Keratinocyte (primary cell): ENCODE measurements around the gene LRRN3. TPM values are rescaled to one million over a fixed set of nuclear protein-coding genes. Genes with fewer than 3 reads are reported as not detected.

ENCODE experiments used
- DNase-seq: peaks from one replicate; pipeline ENCODE4 v3.0.0-alpha.2; 2011; ENCODE audit warnings: low read depth, missing footprints, low spot score
- FAIRE-seq: peaks from 2 replicates; lab custom pipeline; 2011; peaks lifted over from hg19 to GRCh38; lab: Jason Lieb, UNC
- H2AFZ ChIP-seq: 2 replicates; pipeline ENCODE4 v1.6.0; 2012; ENCODE audit warnings: low read length, control low read depth, inconsistent platforms; ENCODE audit not compliant: control insufficient read depth
- H3K27ac ChIP-seq: 2 replicates; pipeline ENCODE4 v1.5.1; 2011; ENCODE audit warnings: low read length; ENCODE audit not compliant: control insufficient read depth, insufficient read depth
- H3K27me3 ChIP-seq: 3 replicates; pipeline ENCODE4 v1.6.0; 2011; ENCODE audit warnings: low read length; ENCODE audit not compliant: control insufficient read depth, insufficient read depth; ENCODE audit errors: extremely low read depth
- H3K36me3 ChIP-seq, 2 experiments: 2 replicates in 1 of 2; 3 replicates in 1 of 2; pipeline ENCODE4 v1.5.1; 2011; ENCODE audit warnings: low read length in 2 of 2, mild to moderate bottlenecking in 1 of 2; ENCODE audit not compliant: control insufficient read depth in 2 of 2, insufficient read depth in 2 of 2; ENCODE audit errors: extremely low read depth in 1 of 2
- H3K4me1 ChIP-seq: 3 replicates; pipeline ENCODE4 v1.5.1; 2011; ENCODE audit warnings: low read length; ENCODE audit not compliant: control insufficient read depth, insufficient read depth; ENCODE audit errors: extremely low read depth
- H3K4me2 ChIP-seq: 3 replicates; pipeline ENCODE4 v1.6.0; 2011; ENCODE audit warnings: low read depth, low read length; ENCODE audit not compliant: control insufficient read depth, insufficient read depth; ENCODE audit errors: extremely low read depth
- H3K4me3 ChIP-seq, 3 experiments: fragments of 200-600 bp in 1 of 3; sonication (generic) in 1 of 3; 2 replicates in 2 of 3; 3 replicates in 1 of 3; pipeline ENCODE4 v1.5.1; 2011 to 2016; ENCODE audit warnings: low read length in 3 of 3, mild to moderate bottlenecking in 3 of 3, control low read depth in 2 of 3, inconsistent platforms in 1 of 3, low read depth in 1 of 3, mixed read lengths in 1 of 3, mixed run types in 1 of 3, moderate library complexity in 1 of 3; ENCODE audit not compliant: control insufficient read depth in 2 of 3, insufficient read depth in 2 of 3; ENCODE audit errors: extremely low read depth in 1 of 3
- H3K79me2 ChIP-seq: 2 replicates; pipeline ENCODE4 v1.6.0; 2012; ENCODE audit warnings: low read length; ENCODE audit not compliant: control insufficient read depth, insufficient read depth
- H3K9ac ChIP-seq: 3 replicates; pipeline ENCODE4 v1.6.0; 2011; ENCODE audit warnings: low read length; ENCODE audit not compliant: control insufficient read depth, insufficient read depth; ENCODE audit errors: extremely low read depth
- H3K9me1 ChIP-seq: 3 replicates; pipeline ENCODE4 v1.6.0; 2011; ENCODE audit warnings: low read length; ENCODE audit not compliant: control insufficient read depth, insufficient read depth; ENCODE audit errors: extremely low read depth
- H3K9me3 ChIP-seq: 2 replicates; pipeline ENCODE4 v1.5.1; 2012; ENCODE audit warnings: low read depth, low read length; ENCODE audit not compliant: control insufficient read depth
- H4K20me1 ChIP-seq: 3 replicates; pipeline ENCODE4 v1.6.0; 2011; ENCODE audit warnings: low read length; ENCODE audit not compliant: control insufficient read depth, insufficient read depth; ENCODE audit errors: extremely low read depth
- EZH2 ChIP-seq: IDR thresholded peaks from one replicate; pipeline ENCODE4 v1.6.1; 2012; ENCODE audit warnings: inconsistent platforms, mild to moderate bottlenecking, low read length, moderate library complexity
- dilution Hi-C: fragments of 300-500 bp; cut with MboI; formaldehyde crosslinking; loops from one replicate; pipeline ENCODE4 v1.7.0; 2020; ENCODE audit warnings: low sequenced_read_pairs; ENCODE audit not compliant: extremely low pct_ligation_motif_present
- polyA plus RNA-seq, 5 experiments: library from polyadenylated mRNA; depleted of rRNA in 3 of 5; stranded (reverse) in 3 of 5; stranded (forward) in 1 of 5; unstranded in 1 of 5; fragments of >200 nt; gene quantifications; 1 replicate in 1 of 5; 2 replicates in 3 of 5; 3 replicates in 1 of 5; pipeline versions ENCODE4 v1.2.1 to v1.2.3, GENCODE V29; 2011 to 2012; ENCODE audit warnings: missing spikeins in 2 of 5, low read depth in 1 of 5, low replicate concordance in 1 of 5
- TF ChIP-seq, protein P1 (sequence below), 3 experiments: IDR thresholded peaks in 1 of 3; conservative IDR thresholded peaks in 1 of 3; optimal IDR thresholded peaks in 1 of 3; 2 replicates in 2 of 3; 3 replicates in 1 of 3; pipeline versions ENCODE3 to v1.5.1; 2011; ENCODE audit warnings: low read length in 3 of 3, mild to moderate bottlenecking in 3 of 3, moderate library complexity in 2 of 3, control low read depth in 1 of 3, inconsistent platforms in 1 of 3; ENCODE audit not compliant: insufficient read depth in 2 of 3; ENCODE audit errors: extremely low read depth in 1 of 3

Gene LRRN3
- polyA plus RNA-seq, 1 donor (not counting 4 experiments of a cell fraction or from before 2014, with no cell fraction given) = not detected

- dilution Hi-C loops = no loop called here
- no peak overlapping the region for H3K4me2 ChIP-seq
- no peaks in the 10 kb centered on the region for H3K36me3 ChIP-seq
- H3K79me2 ChIP-seq = no peaks in the 10 kb centered on the region
- FAIRE-seq = no peak
- no peak for DNase-seq
- no peak overlapping the region for H3K9ac ChIP-seq
- no peak overlapping the region for H3K27ac ChIP-seq
- no peaks in the 10 kb centered on the region for H3K9me3 ChIP-seq
- TF ChIP-seq EZH2 = no peak
- TF ChIP-seq, protein P1, sequence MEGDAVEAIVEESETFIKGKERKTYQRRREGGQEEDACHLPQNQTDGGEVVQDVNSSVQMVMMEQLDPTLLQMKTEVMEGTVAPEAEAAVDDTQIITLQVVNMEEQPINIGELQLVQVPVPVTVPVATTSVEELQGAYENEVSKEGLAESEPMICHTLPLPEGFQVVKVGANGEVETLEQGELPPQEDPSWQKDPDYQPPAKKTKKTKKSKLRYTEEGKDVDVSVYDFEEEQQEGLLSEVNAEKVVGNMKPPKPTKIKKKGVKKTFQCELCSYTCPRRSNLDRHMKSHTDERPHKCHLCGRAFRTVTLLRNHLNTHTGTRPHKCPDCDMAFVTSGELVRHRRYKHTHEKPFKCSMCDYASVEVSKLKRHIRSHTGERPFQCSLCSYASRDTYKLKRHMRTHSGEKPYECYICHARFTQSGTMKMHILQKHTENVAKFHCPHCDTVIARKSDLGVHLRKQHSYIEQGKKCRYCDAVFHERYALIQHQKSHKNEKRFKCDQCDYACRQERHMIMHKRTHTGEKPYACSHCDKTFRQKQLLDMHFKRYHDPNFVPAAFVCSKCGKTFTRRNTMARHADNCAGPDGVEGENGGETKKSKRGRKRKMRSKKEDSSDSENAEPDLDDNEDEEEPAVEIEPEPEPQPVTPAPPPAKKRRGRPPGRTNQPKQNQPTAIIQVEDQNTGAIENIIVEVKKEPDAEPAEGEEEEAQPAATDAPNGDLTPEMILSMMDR (optimal IDR thresholded peaks at IDR 0.05 in 1 of 3, IDR thresholded peaks at IDR 0.05 in 1 of 3, conservative IDR thresholded peaks at IDR 0.05 in 1 of 3; ENCODE audit: extremely low read depth in 1 of 3, insufficient read depth in 2 of 3, low read length in 3 of 3) = no peak
- H3K27me3 ChIP-seq = no peaks in the 10 kb centered on the region
- no peak overlapping the region for H2AFZ ChIP-seq
- no peaks in the 10 kb centered on the region for H4K20me1 ChIP-seq
- H3K4me3 ChIP-seq = no peak overlapping the region
- H3K4me1 ChIP-seq = no peaks in the 10 kb centered on the region
- H3K9me1 ChIP-seq = no peaks in the 10 kb centered on the region
Measured at GRCh38 chr7:111150709-111151108, 59.8 kb downstream of the LRRN3 start.

GRCh38 chr7:111159426-111159825 lies 68.5 kb downstream of the LRRN3 start:
- H2AFZ ChIP-seq = no peak overlapping the region
- H4K20me1 ChIP-seq = no peaks in the 10 kb centered on the region
- H3K9ac ChIP-seq = no peak overlapping the region
- H3K9me1 ChIP-seq = no peaks in the 10 kb centered on the region
- H3K4me1 ChIP-seq = no peaks in the 10 kb centered on the region
- H3K36me3 ChIP-seq = no peaks in the 10 kb centered on the region
- H3K9me3 ChIP-seq = no peaks in the 10 kb centered on the region
- H3K27ac ChIP-seq = no peak overlapping the region
- TF ChIP-seq EZH2 = no peak
- TF ChIP-seq, protein P1 (optimal IDR thresholded peaks at IDR 0.05 in 1 of 3, IDR thresholded peaks at IDR 0.05 in 1 of 3, conservative IDR thresholded peaks at IDR 0.05 in 1 of 3; ENCODE audit: extremely low read depth in 1 of 3, insufficient read depth in 2 of 3, low read length in 3 of 3) = no peak
- no peak overlapping the region for H3K4me3 ChIP-seq
- no peaks in the 10 kb centered on the region for H3K27me3 ChIP-seq
- H3K79me2 ChIP-seq = no peaks in the 10 kb centered on the region
- H3K4me2 ChIP-seq = no peak overlapping the region
- DNase-seq (no peak), FAIRE-seq (no peak)
- dilution Hi-C loops = no loop called here
